ENCODE measurements around the gene BPGM.

Gene BPGM

DNA sequence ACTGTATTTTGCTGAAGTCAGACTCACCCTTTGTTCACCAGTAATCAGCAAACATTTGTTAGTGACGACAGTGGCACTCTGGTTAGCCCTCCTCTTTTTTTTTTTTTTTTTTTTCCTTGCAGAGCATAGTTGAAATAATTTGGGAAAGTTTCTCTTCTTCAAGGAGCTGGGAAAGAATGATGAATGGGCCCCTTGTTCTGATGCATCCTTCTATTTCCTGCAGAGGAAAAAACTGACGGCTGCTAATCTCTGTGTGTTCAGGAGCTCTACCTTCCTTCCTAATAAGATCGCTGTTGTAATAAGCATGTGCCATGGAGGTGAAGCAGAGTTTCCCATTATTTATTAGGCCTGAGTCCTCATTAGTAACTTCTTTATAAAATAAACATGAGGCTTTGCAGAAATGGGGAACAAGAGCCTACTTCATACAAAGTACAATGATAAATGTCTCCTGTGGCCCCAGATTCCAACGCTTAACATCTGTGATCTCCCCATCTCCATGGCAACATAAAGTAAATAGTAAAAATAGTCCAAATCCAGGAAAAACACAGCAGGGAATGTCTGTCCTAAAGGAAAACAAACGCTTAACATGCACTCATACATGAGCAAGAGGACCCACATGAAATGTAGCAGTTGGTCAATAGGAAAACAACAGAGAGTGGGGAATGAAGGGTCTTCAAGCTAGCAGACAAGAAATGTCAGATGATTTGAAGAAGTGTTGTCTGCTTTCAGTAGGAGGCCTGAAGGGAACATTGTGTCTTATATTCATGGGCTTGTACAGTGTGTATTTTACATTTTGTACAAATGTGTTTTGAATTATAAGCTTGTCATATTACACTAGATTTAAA is 73.7 kb downstream of the BPGM start:
- H3K4me3 ChIP-seq (ENCODE audit: extremely low read depth, insufficient read depth, low read length, poor library complexity, severe bottlenecking) = no peak overlapping the region
- no peaks in the 10 kb centered on the region for H3K9me3 ChIP-seq (ENCODE audit: control insufficient read depth, low read length)
- H3K4me1 ChIP-seq (ENCODE audit: control insufficient read depth, insufficient read depth, low read length, poor library complexity, severe bottlenecking) = peaks cover 22% of the 10 kb centered on the region
- whole genome bisulfite sequencing, 2 experiments (ENCODE audit: insufficient coverage in 2 of 2) = 91 to 100% methylated on average over 1 of the region's 5 CpGs
- no peaks in the 10 kb centered on the region for H3K36me3 ChIP-seq (ENCODE audit: control insufficient read depth, insufficient read depth, low read length)
- peak overlapping the region; percentile 98 for H3K27ac ChIP-seq (ENCODE audit: low read depth, low read length, severe bottlenecking)

DNA sequence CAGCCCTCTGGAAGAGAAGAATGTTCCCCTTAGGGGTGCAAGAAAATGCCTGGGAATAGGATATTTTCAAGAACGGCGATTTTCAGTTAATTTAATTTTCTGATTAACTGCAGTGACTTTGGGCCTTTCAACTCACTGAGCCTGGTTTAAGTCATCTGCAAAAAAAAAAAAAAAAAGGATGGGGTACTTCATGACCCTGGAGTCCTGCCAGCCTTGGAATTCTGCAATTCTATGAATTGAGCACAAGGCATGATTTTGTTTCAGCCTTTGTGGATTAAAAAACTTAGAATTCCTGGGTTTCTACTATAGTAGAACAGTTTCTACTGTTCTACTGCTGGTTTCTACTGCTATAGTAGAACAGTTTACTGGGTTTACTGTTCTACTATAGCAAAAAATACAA is 74.5 kb downstream of the BPGM start:
- Histone ChIP-seq H3K4me3 (ENCODE audit: extremely low read depth, insufficient read depth, low read length, poor library complexity, severe bottlenecking) (no peak overlapping the region), H3K9me3 (ENCODE audit: control insufficient read depth, low read length) (no peaks in the 10 kb centered on the region), H3K36me3 (ENCODE audit: control insufficient read depth, insufficient read depth, low read length) (no peaks in the 10 kb centered on the region), H3K27ac (ENCODE audit: low read depth, low read length, severe bottlenecking) (peak overlapping the region; percentile 98), H3K4me1 (ENCODE audit: control insufficient read depth, insufficient read depth, low read length, poor library complexity, severe bottlenecking) (peaks cover 22% of the 10 kb centered on the region)
- 100% methylated on average over 2 of the region's 2 CpGs for WGBS, 2 experiments (ENCODE audit: insufficient coverage in 2 of 2)

DNA sequence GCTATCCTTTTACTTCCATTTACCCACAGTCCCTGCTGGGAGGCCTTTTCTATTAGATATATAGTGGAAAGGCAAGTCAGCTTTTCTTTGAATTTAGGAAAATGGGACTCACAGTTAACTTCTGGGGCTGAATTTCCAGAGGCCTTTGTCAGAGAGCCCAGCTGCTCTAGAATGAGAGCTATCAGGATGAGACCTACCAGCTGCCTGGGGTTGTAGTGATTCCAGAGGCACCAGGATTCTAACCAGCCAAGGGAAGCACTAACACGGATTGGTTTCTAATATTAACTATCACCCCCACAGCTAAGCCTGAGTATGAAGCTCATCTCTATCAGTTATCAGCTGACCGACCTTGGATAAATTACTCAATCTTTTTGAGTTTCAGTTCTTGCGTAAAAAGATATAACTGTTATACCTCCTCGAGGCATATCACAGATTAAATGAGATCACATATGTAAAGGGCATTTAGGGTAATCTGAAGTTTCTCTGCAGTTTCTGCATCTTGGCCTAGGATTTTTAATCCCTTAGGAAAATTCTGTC is 76.2 kb downstream of the BPGM start:
- H3K9me3 ChIP-seq (ENCODE audit: control insufficient read depth, low read length) = no peaks in the 10 kb centered on the region
- H3K27ac ChIP-seq (ENCODE audit: low read depth, low read length, severe bottlenecking) = no peak overlapping the region
- WGBS, 2 experiments (ENCODE audit: insufficient coverage in 2 of 2) = 80 to 83% methylated on average over 1 to 2 of the region's 4 CpGs
- peaks cover 22% of the 10 kb centered on the region for H3K4me1 ChIP-seq (ENCODE audit: control insufficient read depth, insufficient read depth, low read length, poor library complexity, severe bottlenecking)
- H3K4me3 ChIP-seq (ENCODE audit: extremely low read depth, insufficient read depth, low read length, poor library complexity, severe bottlenecking) = no peak overlapping the region
- no peaks in the 10 kb centered on the region for H3K36me3 ChIP-seq (ENCODE audit: control insufficient read depth, insufficient read depth, low read length)

DNA sequence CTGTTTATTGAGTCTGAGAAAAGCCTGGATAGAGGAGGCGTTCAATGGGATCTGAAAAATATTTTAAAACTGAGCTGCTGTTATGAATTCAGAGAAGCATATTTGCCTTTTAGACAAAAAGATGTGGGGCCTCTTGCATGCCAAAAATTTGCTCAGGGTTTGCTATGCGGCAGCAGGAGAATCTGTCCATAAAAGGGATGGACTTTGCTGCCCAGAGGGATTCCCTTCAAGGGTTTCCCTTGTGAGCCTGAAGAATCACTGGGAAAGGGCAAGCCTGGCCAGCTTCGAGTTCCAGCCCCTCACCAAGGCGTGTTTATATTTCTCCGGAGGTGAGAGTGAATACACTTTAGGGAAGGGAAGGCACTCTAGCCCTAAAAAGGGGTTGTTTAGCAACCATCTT is 77.2 kb downstream of the BPGM start:
- no peaks in the 10 kb centered on the region for H3K9me3 ChIP-seq (ENCODE audit: control insufficient read depth, low read length)
- H3K27ac ChIP-seq (ENCODE audit: low read depth, low read length, severe bottlenecking) = no peak overlapping the region
- no peaks in the 10 kb centered on the region for H3K36me3 ChIP-seq (ENCODE audit: control insufficient read depth, insufficient read depth, low read length)
- H3K4me1 ChIP-seq (ENCODE audit: control insufficient read depth, insufficient read depth, low read length, poor library complexity, severe bottlenecking) = peaks cover 22% of the 10 kb centered on the region
- H3K4me3 ChIP-seq (ENCODE audit: extremely low read depth, insufficient read depth, low read length, poor library complexity, severe bottlenecking) = no peak overlapping the region
- WGBS, 2 experiments (ENCODE audit: insufficient coverage in 2 of 2) = 84 to 92% methylated on average over 5 of the region's 5 CpGs

DNA sequence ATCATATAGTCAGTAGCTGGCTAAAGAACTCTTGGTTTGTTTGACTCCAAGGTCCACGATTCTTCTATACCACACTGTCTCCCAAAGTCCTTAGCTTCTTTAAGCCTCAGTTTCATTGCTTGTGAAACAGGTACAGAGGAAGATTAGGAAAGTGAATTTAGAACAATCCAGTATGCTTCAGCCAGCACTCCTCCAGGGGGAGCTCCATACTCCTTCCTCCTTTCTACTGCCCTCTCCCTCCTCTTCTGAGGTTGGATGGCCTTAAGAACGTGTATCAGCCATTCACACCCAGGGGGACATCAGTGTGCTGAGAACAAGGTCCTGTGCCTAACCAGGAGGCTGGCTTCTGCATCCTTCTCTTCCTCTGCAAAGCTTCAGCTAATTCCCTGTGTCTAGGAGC is 78.0 kb downstream of the BPGM start:
- 0 to 8% methylated on average over 1 of the region's 2 CpGs for WGBS, 2 experiments (ENCODE audit: insufficient coverage in 2 of 2)
- Histone ChIP-seq H3K36me3 (ENCODE audit: control insufficient read depth, insufficient read depth, low read length) (no peaks in the 10 kb centered on the region), H3K4me3 (ENCODE audit: extremely low read depth, insufficient read depth, low read length, poor library complexity, severe bottlenecking) (no peak overlapping the region)

DNA sequence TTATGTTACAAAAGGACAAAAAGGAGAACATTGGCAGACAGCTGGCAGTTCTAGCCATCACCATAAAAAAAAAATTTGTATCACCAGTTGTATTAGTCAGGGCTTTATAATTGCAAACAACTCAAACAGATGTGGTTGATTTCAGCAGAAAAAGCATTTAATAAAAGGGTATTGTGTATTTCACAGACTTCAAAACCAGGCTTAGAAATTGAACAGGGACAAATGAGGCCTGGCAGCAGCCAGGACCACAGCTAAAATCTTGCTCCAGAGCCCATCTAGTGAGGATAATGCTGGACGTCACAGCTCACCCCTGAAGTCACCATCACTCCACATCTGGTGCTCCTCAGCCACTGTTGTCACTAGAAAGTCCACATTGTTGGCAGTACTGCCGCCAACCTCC is 79.9 kb downstream of the BPGM start:
- Histone ChIP-seq H3K4me1 (ENCODE audit: control insufficient read depth, insufficient read depth, low read length, poor library complexity, severe bottlenecking) (peaks cover 8% of the 10 kb centered on the region), H3K27ac (ENCODE audit: low read depth, low read length, severe bottlenecking) (no peak overlapping the region), H3K4me3 (ENCODE audit: extremely low read depth, insufficient read depth, low read length, poor library complexity, severe bottlenecking) (no peak overlapping the region), H3K9me3 (ENCODE audit: control insufficient read depth, low read length) (no peaks in the 10 kb centered on the region), H3K36me3 (ENCODE audit: control insufficient read depth, insufficient read depth, low read length) (no peaks in the 10 kb centered on the region)
- WGBS, 2 experiments (ENCODE audit: insufficient coverage in 2 of 2) = 70 to 94% methylated on average over 2 of the region's 2 CpGs

More for the DNA sequence above, 78.0 kb downstream of the BPGM start:
- peaks cover 18% of the 10 kb centered on the region for H3K4me1 ChIP-seq (ENCODE audit: control insufficient read depth, insufficient read depth, low read length, poor library complexity, severe bottlenecking)
- H3K27ac ChIP-seq (ENCODE audit: low read depth, low read length, severe bottlenecking) = no peak overlapping the region
- no peaks in the 10 kb centered on the region for H3K9me3 ChIP-seq (ENCODE audit: control insufficient read depth, low read length)

DNA sequence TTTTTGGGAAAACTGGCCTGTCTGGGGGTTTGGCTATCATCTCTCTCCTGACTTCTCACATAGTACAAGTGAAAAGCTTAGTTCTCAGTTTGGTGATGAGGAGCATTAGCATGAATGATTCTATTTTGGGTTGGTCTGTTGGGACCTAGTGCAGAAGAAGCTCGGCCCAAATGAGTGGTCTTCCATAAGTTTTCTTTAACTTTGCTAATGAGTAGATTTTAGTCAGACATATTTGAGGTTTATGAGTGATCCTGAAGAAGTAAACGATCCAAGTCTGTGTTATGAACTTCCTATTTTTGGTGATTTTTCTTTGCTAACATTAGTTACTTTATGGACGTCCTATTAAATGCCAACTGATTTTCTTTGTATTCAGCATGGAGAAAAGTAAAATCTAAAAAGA is 81.1 kb downstream of the BPGM start:
- H3K4me1 ChIP-seq (ENCODE audit: control insufficient read depth, insufficient read depth, low read length, poor library complexity, severe bottlenecking) = peaks cover 8% of the 10 kb centered on the region
- H3K27ac ChIP-seq (ENCODE audit: low read depth, low read length, severe bottlenecking) = no peak overlapping the region
- 97% methylated on average over 3 of the region's 3 CpGs for WGBS, 2 experiments (ENCODE audit: insufficient coverage in 2 of 2)
- H3K4me3 ChIP-seq (ENCODE audit: extremely low read depth, insufficient read depth, low read length, poor library complexity, severe bottlenecking) = no peak overlapping the region
- no peaks in the 10 kb centered on the region for H3K36me3 ChIP-seq (ENCODE audit: control insufficient read depth, insufficient read depth, low read length)
- no peaks in the 10 kb centered on the region for H3K9me3 ChIP-seq (ENCODE audit: control insufficient read depth, low read length)
